ENCODE measurements around the gene FAM81B.

FAM81B gene

DNA sequence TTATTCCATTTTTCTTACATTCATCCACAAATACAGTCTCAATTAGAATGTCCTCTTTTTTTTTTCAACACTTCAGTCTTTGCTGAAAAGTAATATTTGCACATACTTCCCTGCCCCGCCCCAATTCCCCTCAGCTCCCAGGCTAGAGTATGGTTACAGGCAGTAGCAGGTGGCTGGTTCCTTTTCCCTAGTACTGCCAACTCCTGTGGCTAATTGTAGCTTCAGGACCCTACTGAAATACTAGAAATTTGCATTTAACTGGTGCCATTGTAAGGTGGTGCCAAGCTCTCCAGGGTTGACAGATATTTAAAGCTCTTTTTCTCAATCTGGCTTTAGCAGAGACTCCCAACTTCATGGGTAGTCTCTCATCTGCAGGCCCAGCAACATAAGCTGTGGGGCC is 80.3 kb downstream of the FAM81B start:
- DNase-seq (ENCODE audit: low read depth in 2 of 2), result no peak

DNA sequence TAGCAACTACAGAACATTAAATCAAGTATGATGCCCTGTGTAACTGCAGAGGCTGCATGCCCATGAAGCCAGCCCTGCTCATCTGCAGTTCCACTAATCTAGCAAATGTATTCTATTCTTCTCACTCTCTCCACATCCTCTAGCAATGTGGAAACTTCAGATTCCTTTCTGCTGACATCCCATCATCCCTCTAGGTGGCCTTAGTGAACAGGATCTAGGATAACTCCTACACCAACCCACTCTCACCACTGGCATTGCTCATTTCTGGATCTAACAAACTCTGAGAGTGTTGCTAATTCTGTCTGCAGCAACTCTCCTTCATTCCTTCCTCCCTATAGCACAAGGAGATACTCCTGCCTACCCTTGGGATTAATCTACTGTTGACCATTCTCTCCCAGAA is 80.8 kb downstream of the FAM81B start:
- DNase-seq (ENCODE audit: low read depth in 2 of 2), result no peak

DNA sequence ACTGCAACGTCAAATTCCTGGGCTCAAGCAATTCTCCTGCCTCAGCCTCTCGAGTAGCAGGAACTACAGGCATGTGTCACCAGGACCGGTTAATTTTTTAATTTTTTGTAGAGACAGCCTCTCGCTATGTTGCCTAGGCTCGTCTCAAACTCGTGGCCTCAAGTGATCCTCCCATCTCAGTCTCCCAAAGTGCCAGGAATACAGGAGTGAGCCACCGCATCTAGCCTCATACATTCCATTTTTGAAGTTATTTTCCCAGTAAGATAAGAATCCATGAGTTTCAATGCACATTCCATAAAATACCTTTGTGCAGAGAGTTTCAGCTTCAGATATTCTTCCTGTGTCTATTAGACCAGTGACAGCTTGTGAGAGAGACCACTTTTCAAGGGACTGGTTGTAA is 93.3 kb downstream of the FAM81B start:
- DNase-seq (ENCODE audit: low read depth in 2 of 2), result no peak

DNA sequence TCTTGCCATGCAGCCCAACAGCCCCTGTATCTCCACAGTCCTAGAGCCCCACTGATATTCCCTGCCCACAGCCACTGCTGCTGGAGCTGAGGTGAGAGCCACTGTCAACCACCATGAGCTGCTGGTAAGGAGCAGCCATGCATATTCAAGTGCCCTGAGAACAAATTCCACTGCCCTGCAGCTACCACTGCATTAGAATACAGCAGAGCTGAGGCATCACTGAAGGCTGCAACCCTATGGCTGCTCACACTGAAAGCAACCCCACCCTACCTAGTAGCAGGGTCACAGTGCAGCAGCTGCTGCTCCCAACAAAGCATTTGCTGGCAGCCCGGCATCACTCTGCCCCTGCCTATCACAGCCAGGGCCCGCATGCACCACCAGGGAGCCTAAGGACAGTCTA is 95.0 kb downstream of the FAM81B start:
- DNase-seq (ENCODE audit: low read depth in 2 of 2), result no peak

DNA sequence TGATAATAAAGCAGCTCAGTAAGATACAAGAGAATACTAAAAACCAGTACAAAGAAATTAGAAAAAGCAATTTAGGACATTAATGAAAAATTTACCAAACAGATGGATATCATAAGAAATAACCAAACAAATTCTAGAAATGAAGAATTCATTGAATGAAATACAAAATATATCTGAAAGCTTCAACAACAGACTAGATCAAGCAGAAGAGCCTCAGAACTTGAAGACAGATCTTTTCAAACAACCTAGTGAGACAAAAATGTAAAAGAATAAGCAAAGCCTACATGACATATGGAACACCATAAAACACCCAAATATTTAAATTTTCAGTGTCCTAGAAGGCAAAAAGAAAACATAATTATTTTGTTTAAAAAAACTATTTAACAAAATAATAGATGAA is 96.7 kb downstream of the FAM81B start:
- DNase-seq (ENCODE audit: low read depth in 2 of 2), result no peak
